ENCODE measurements around the gene DHRS2.

DHRS2 gene

DNA sequence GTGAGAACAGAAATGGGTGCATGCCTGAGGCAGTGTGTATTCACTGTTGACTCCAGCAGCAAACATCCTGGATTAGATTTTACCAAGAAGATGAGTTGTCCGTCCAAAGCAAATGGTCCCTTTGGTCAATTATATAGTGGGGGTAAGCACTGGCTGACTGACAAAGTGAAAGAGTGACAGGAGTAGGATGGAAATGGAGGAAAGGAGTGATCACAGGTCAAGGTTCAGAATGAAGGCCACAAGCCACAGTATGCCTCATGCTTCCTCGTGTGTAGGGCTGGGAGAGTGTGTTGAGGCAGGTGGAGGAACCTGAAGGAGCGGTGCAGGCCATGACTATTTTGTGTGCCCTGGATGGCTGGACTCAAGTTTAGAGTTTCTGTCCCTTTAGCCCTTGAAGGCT is 14.3 kb downstream of the DHRS2 start:
- Histone ChIP-seq H3K4me1 (ENCODE audit: control insufficient read depth, insufficient read depth, low read length) (no peaks in the 10 kb centered on the region), H3K27me3 (ENCODE audit: control insufficient read depth in 1 of 2, insufficient read depth in 2 of 2, low read length in 2 of 2) (no peaks in the 10 kb centered on the region), H3K4me3 (ENCODE audit: low read length in 2 of 2) (no peak overlapping the region)

DNA sequence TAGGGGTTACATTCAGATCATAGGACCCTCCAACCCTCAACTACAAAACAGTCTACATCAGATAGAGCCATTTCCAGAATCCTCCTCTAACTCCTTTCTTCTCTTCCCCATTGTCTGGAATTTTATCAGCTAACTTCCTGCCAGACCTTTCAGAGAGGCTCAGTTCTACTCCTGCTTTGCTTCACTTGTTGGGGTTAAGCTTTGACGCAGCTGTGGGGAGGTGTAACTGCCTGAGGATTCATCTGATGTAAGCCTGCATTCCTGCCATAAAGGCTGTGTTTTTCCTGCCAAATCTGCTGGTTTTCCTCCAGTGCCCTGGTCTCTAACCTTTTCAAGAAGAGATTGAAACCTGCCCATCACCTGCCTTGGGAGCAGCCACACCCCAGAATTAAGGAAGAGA is 16.9 kb downstream of the DHRS2 start:
- H3K9ac ChIP-seq (ENCODE audit: low read length in 2 of 2) = no peak overlapping the region
- no peaks in the 10 kb centered on the region for H3K4me1 ChIP-seq (ENCODE audit: control insufficient read depth, insufficient read depth, low read length)
- no peaks in the 10 kb centered on the region for H3K27me3 ChIP-seq (ENCODE audit: control insufficient read depth in 1 of 2, insufficient read depth in 2 of 2, low read length in 2 of 2)
- no peak overlapping the region for H3K27ac ChIP-seq (ENCODE audit: low read length)
- H3K36me3 ChIP-seq (ENCODE audit: control insufficient read depth in 2 of 2, insufficient read depth in 2 of 2, low read length in 2 of 2) = no peaks in the 10 kb centered on the region
- H3K4me3 ChIP-seq (ENCODE audit: low read length in 2 of 2) = no peak overlapping the region
- H3K9me3 ChIP-seq (ENCODE audit: control insufficient read depth in 2 of 2, low read length in 2 of 2) = no peaks in the 10 kb centered on the region

More for the DNA sequence above, 14.3 kb downstream of the DHRS2 start:
- Histone ChIP-seq H3K27ac (ENCODE audit: low read length) (no peak overlapping the region), H3K9me3 (ENCODE audit: control insufficient read depth in 2 of 2, low read length in 2 of 2) (no peaks in the 10 kb centered on the region), H3K36me3 (ENCODE audit: control insufficient read depth in 2 of 2, insufficient read depth in 2 of 2, low read length in 2 of 2) (no peaks in the 10 kb centered on the region), H3K9ac (ENCODE audit: low read length in 2 of 2) (no peak overlapping the region)

DNA sequence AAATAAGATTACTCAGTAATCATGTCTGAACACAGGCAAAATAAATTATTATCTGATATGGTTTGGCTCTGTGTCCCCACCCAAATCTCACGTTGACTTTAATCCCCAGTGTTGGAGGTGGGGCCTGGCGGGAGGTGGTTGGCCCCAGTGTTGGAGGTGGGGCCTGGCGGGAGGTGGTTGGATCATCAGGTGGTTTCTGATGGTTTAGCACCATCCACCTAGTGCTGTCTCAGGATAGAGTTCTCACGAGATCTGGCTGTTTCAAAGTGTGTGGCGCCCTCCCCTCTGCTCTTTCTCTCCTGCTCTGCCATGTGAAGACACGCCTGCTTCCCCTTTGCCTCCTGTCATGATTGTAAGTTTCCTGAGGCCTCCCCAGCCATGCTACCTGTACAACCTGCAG is 18.1 kb downstream of the DHRS2 start:
- H3K36me3 ChIP-seq (ENCODE audit: control insufficient read depth in 2 of 2, insufficient read depth in 2 of 2, low read length in 2 of 2) = no peaks in the 10 kb centered on the region
- no peak overlapping the region for H3K4me3 ChIP-seq (ENCODE audit: low read length in 2 of 2)
- H3K27me3 ChIP-seq (ENCODE audit: control insufficient read depth in 1 of 2, insufficient read depth in 2 of 2, low read length in 2 of 2) = no peaks in the 10 kb centered on the region
- no peaks in the 10 kb centered on the region for H3K4me1 ChIP-seq (ENCODE audit: control insufficient read depth, insufficient read depth, low read length)
- H3K27ac ChIP-seq (ENCODE audit: low read length) = no peak overlapping the region
- no peak overlapping the region for H3K9ac ChIP-seq (ENCODE audit: low read length in 2 of 2)
- H3K9me3 ChIP-seq (ENCODE audit: control insufficient read depth in 2 of 2, low read length in 2 of 2) = no peaks in the 10 kb centered on the region

GRCh38 chr14:23657959-23658470 is 21.9 kb downstream of the DHRS2 start:
- H3K27me3 ChIP-seq (ENCODE audit: control insufficient read depth in 1 of 2, insufficient read depth in 2 of 2, low read length in 2 of 2) = peaks cover 0 to 2% of the 10 kb centered on the region in 2 donors
- H3K4me3 ChIP-seq (ENCODE audit: low read length in 2 of 2) = no peak overlapping the region
- H3K9ac ChIP-seq (ENCODE audit: low read length in 2 of 2) = no peak overlapping the region
- H3K36me3 ChIP-seq (ENCODE audit: control insufficient read depth in 2 of 2, insufficient read depth in 2 of 2, low read length in 2 of 2) = no peaks in the 10 kb centered on the region
- no peaks in the 10 kb centered on the region for H3K9me3 ChIP-seq (ENCODE audit: control insufficient read depth in 2 of 2, low read length in 2 of 2)
- no peak overlapping the region for H3K27ac ChIP-seq (ENCODE audit: low read length)
- no peaks in the 10 kb centered on the region for H3K4me1 ChIP-seq (ENCODE audit: control insufficient read depth, insufficient read depth, low read length)

DNA sequence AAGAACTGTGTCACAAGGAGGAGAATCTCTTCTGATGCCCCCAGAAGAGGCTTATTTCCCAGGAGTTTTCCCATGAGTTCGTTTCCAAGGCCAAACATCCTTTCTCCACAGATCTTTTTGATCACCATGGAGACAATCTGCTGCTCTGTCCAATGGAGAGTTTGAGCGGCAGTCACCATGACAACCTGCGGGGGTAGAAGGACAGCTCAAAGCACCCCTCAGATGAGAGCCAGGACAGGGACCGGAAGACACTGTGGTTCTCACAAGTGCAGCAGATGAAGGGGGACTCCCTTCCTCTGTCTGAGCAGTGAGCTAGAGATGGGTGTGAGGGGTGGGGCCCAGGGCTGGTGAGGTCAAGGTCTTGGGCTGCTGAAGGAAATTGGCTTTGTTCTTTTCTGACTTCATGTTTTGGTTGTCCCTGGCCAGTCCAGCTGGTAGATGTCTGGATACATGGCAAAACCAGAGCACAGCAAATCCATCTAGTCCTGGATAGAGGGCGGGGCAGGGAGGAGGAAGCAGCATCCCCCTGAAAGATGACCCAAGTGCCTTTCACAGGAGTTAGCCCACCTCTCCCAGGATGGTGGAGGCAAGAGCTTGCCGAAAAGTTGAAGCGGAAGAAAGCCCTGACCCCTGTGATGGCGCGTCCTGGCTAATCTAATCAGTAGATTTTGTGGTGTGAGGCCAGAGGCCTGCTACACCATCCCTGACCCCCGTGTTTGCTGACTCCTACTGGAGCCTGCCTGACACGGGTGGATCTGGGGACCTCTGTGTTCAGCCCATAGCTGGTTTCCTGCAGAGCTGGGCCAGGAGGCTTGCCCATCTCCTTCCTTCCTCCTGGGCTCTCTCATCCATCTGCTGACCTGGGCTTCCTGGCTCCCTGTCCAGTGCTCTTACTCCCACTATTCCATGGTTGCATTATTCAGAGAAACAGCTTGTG is 24.4 kb downstream of the DHRS2 start:
- Histone ChIP-seq H3K4me1 (ENCODE audit: control insufficient read depth, insufficient read depth, low read length) (peaks cover 2% of the 10 kb centered on the region), H3K27ac (ENCODE audit: low read length) (no peak overlapping the region), H3K27me3 (ENCODE audit: control insufficient read depth in 1 of 2, insufficient read depth in 2 of 2, low read length in 2 of 2) (peaks cover 0 to 2% of the 10 kb centered on the region in 2 donors), H3K36me3 (ENCODE audit: control insufficient read depth in 2 of 2, insufficient read depth in 2 of 2, low read length in 2 of 2) (no peaks in the 10 kb centered on the region), H3K9ac (ENCODE audit: low read length in 2 of 2) (no peak overlapping the region), H3K9me3 (ENCODE audit: control insufficient read depth in 2 of 2, low read length in 2 of 2) (no peaks in the 10 kb centered on the region), H3K4me3 (ENCODE audit: low read length in 2 of 2) (no peak overlapping the region)

GRCh38 chr14:23661542-23661941 is 25.4 kb downstream of the DHRS2 start:
- Histone ChIP-seq H3K27ac (ENCODE audit: low read length) (no peak overlapping the region), H3K9me3 (ENCODE audit: control insufficient read depth in 2 of 2, low read length in 2 of 2) (no peaks in the 10 kb centered on the region), H3K9ac (ENCODE audit: low read length in 2 of 2) (no peak overlapping the region), H3K4me3 (ENCODE audit: low read length in 2 of 2) (no peak overlapping the region), H3K36me3 (ENCODE audit: control insufficient read depth in 2 of 2, insufficient read depth in 2 of 2, low read length in 2 of 2) (no peaks in the 10 kb centered on the region), H3K4me1 (ENCODE audit: control insufficient read depth, insufficient read depth, low read length) (peaks cover 3% of the 10 kb centered on the region), H3K27me3 (ENCODE audit: control insufficient read depth in 1 of 2, insufficient read depth in 2 of 2, low read length in 2 of 2) (peaks cover 0 to 2% of the 10 kb centered on the region in 2 donors)

DNA sequence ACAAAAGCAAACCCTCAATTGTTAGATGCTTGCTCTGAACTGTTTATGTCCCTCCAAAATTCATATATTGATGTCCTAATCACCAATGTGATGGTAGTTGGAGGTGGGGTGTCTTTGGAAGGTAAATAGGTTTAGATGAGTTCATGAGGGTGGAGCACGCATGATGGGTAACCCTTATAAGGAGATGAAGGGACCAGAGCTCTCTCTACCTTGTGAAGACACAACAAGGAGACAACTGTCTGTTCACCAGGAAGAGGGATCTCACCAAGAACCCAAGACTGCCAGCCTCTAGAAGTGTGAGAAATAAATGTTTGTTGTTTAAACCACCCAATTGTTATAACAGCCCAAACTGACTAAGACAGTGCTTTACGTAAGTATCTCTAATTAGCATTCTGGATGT is 27.0 kb downstream of the DHRS2 start:
- Histone ChIP-seq H3K36me3 (ENCODE audit: control insufficient read depth in 2 of 2, insufficient read depth in 2 of 2, low read length in 2 of 2) (no peaks in the 10 kb centered on the region), H3K9me3 (ENCODE audit: control insufficient read depth in 2 of 2, low read length in 2 of 2) (no peaks in the 10 kb centered on the region)

DNA sequence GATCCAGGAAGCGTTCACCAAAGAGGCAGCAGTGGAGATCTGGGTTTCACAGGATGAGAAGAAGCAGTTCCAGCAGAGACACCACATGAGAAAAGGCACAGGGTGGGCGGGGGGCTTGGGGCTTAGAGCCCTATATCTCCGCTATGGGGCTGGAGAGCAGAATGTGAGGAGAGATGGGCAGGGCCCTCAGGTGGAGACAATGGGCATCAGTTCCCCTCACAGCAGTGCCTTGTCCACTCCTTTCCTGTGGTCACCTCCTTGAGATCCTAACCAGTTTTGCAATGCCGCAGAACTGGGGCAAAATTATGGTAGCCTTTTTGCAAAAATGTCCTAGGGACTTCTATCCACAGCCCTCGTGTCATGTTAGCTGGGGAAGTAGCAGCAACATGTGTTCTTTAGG is 27.5 kb downstream of the DHRS2 start:
- Histone ChIP-seq H3K9me3 (ENCODE audit: control insufficient read depth in 2 of 2, low read length in 2 of 2) (no peaks in the 10 kb centered on the region), H3K9ac (ENCODE audit: low read length in 2 of 2) (no peak overlapping the region), H3K4me3 (ENCODE audit: low read length in 2 of 2) (no peak overlapping the region), H3K27ac (ENCODE audit: low read length) (no peak overlapping the region), H3K36me3 (ENCODE audit: control insufficient read depth in 2 of 2, insufficient read depth in 2 of 2, low read length in 2 of 2) (no peaks in the 10 kb centered on the region), H3K4me1 (ENCODE audit: control insufficient read depth, insufficient read depth, low read length) (peaks cover 3% of the 10 kb centered on the region), H3K27me3 (ENCODE audit: control insufficient read depth in 1 of 2, insufficient read depth in 2 of 2, low read length in 2 of 2) (peaks cover 0 to 2% of the 10 kb centered on the region in 2 donors)

More for the DNA sequence above, 27.0 kb downstream of the DHRS2 start:
- H3K27ac ChIP-seq (ENCODE audit: low read length) = no peak overlapping the region
- H3K4me3 ChIP-seq (ENCODE audit: low read length in 2 of 2) = no peak overlapping the region
- H3K4me1 ChIP-seq (ENCODE audit: control insufficient read depth, insufficient read depth, low read length) = peaks cover 3% of the 10 kb centered on the region
- peaks cover 0 to 2% of the 10 kb centered on the region in 2 donors for H3K27me3 ChIP-seq (ENCODE audit: control insufficient read depth in 1 of 2, insufficient read depth in 2 of 2, low read length in 2 of 2)
- H3K9ac ChIP-seq (ENCODE audit: low read length in 2 of 2) = no peak overlapping the region

DNA sequence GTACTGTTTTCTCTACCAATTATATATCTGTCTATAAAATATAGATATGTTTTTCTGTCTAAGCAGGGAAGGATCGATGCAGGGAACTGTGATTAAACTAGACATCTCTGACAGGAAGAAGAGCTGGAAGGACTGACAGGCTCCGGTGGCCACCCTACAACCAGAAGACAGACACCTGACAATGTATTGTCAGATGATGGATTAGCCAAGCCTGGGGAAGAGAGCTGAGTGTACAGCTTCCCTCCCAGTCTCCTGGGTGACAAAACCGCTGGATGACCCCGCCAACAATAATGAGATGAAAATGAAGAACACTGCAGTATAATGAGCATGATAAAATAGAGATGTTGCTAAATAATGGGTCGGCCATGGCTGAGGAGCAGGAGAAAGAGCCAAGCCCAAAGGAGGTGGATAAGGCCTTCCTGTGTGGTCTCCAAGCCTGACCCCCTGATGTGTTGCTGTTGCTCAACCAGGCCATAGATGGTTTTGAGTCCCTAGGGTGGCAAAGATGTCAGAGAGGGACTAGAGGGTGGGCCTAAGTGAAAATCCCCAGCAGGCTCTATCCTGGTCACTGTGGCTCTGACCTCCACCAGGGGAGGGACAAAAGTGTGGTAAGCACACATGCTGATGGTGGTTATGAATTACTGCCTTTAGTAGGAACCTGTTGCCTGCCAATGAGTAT is 28.2 kb downstream of the DHRS2 start:
- H3K9me3 ChIP-seq (ENCODE audit: control insufficient read depth in 2 of 2, low read length in 2 of 2) = no peaks in the 10 kb centered on the region

GRCh38 chr14:23665302-23666016 is 29.3 kb downstream of the DHRS2 start:
- Histone ChIP-seq H3K9me3 (ENCODE audit: control insufficient read depth in 2 of 2, low read length in 2 of 2) (no peaks in the 10 kb centered on the region), H3K4me1 (ENCODE audit: control insufficient read depth, insufficient read depth, low read length) (peaks cover 3% of the 10 kb centered on the region), H3K27me3 (ENCODE audit: control insufficient read depth in 1 of 2, insufficient read depth in 2 of 2, low read length in 2 of 2) (no peaks in the 10 kb centered on the region), H3K9ac (ENCODE audit: low read length in 2 of 2) (no peak overlapping the region), H3K36me3 (ENCODE audit: control insufficient read depth in 2 of 2, insufficient read depth in 2 of 2, low read length in 2 of 2) (no peaks in the 10 kb centered on the region), H3K27ac (ENCODE audit: low read length) (no peak overlapping the region), H3K4me3 (ENCODE audit: low read length in 2 of 2) (no peak overlapping the region)

More for the DNA sequence above, 28.2 kb downstream of the DHRS2 start:
- H3K4me3 ChIP-seq (ENCODE audit: low read length in 2 of 2) = no peak overlapping the region
- H3K4me1 ChIP-seq (ENCODE audit: control insufficient read depth, insufficient read depth, low read length) = peaks cover 3% of the 10 kb centered on the region
- H3K27ac ChIP-seq (ENCODE audit: low read length) = no peak overlapping the region
- no peak overlapping the region for H3K9ac ChIP-seq (ENCODE audit: low read length in 2 of 2)
- H3K27me3 ChIP-seq (ENCODE audit: control insufficient read depth in 1 of 2, insufficient read depth in 2 of 2, low read length in 2 of 2) = peaks cover 0 to 2% of the 10 kb centered on the region in 2 donors
- H3K36me3 ChIP-seq (ENCODE audit: control insufficient read depth in 2 of 2, insufficient read depth in 2 of 2, low read length in 2 of 2) = no peaks in the 10 kb centered on the region
